HL-60 (cell line): ENCODE results near the gene DOK7.

Experiments used
- DNase-seq, 2 experiments: peaks; one replicate each; pipeline ENCODE4 v3.0.0-alpha.2; 2010 to 2020; ENCODE audit warnings: low read depth in 1 of 2, low spot score in 1 of 2
- H3K27ac ChIP-seq: fragments of 250-450 bp; sonication (Bioruptor Pico); replicated peaks from 2 replicates; pipeline ENCODE4 v1.5.1; 2020; ENCODE audit warnings: mild to moderate bottlenecking, moderate library complexity
- H3K27me3 ChIP-seq: fragments of 250-450 bp; sonication (Bioruptor Pico); 2 replicates; pipeline ENCODE4 v1.5.1; 2021; ENCODE audit warnings: mild to moderate bottlenecking, moderate library complexity; ENCODE audit not compliant: insufficient read depth, poor library complexity, severe bottlenecking
- H3K4me3 ChIP-seq: replicated peaks from 2 replicates; pipeline ENCODE4 v1.5.1; 2011; ENCODE audit warnings: mild to moderate bottlenecking, control low read depth, low read length; ENCODE audit not compliant: insufficient read depth
- CTCF ChIP-seq: IDR thresholded peaks from one replicate; pipeline ENCODE4 v1.5.1; 2011; ENCODE audit warnings: low read length, control low read depth, inconsistent platforms; ENCODE audit not compliant: insufficient read depth
- GABPA ChIP-seq: IDR thresholded peaks from 2 replicates; pipeline ENCODE4 v1.6.1; 2012; ENCODE audit warnings: low read depth
- POLR2AphosphoS5 ChIP-seq: IDR thresholded peaks from 2 replicates; pipeline ENCODE4 v1.6.1; 2012; ENCODE audit warnings: low read depth
- REST ChIP-seq: IDR thresholded peaks from 2 replicates; pipeline ENCODE4 v1.6.1; 2012; ENCODE audit warnings: low read depth; ENCODE audit not compliant: insufficient replicate concordance
- SPI1 ChIP-seq: IDR thresholded peaks from 2 replicates; pipeline ENCODE4 v1.6.1; 2012; ENCODE audit warnings: low read depth, mild to moderate bottlenecking, borderline replicate concordance

DOK7 gene

GRCh38 chr4:3468154-3468553, 5.0 kb downstream of the DOK7 start:
- no peak for DNase-seq
- Histone ChIP-seq H3K27me3 (peaks cover 17% of the 10 kb centered on the region), H3K4me3 (no peak overlapping the region), H3K27ac (no peak overlapping the region)
- TF ChIP-seq CTCF (no peak), POLR2AphosphoS5 (no peak), GABPA (no peak), SPI1 (no peak), REST (no peak)

GRCh38 chr4:3468804-3469203, 5.7 kb downstream of the DOK7 start:
- DNase-seq: no peak
- H3K27me3 ChIP-seq: peaks cover 13% of the 10 kb centered on the region
- TF ChIP-seq CTCF (no peak), SPI1 (no peak), GABPA (no peak), POLR2AphosphoS5 (no peak), REST (no peak)
- H3K27ac ChIP-seq: no peak overlapping the region
- no peak overlapping the region for H3K4me3 ChIP-seq

GRCh38 chr4:3469386-3470243, 6.5 kb downstream of the DOK7 start:
- DNase-seq: no peak
- H3K27me3 ChIP-seq: peaks cover 5% of the 10 kb centered on the region
- no peak for TF ChIP-seq GABPA
- TF ChIP-seq POLR2AphosphoS5: no peak
- no peak for TF ChIP-seq CTCF
- TF ChIP-seq SPI1: no peak
- TF ChIP-seq REST: no peak
- no peak overlapping the region for H3K4me3 ChIP-seq
- H3K27ac ChIP-seq: no peak overlapping the region
